ENCODE results near the gene RFX3.
A peak's percentile ranks its signal among the peaks of the same experiment; 100 is the strongest.

RFX3 gene

GRCh38 chr9:3186751-3187150, 339.1 kb downstream of the RFX3 start:
- H3K4me3 ChIP-seq (ENCODE audit: low read length) = no peak overlapping the region
- DNase-seq (ENCODE audit: low read depth) = no peak
- TF ChIP-seq CTCF (conservative IDR thresholded peaks at IDR 0.05; ENCODE audit: low read length) = no peak

- H3K4me3 ChIP-seq (ENCODE audit: low read length) = peak overlapping the region; percentile 52
- no peak for TF ChIP-seq CTCF (conservative IDR thresholded peaks at IDR 0.05; ENCODE audit: low read length)
- no peak for DNase-seq (ENCODE audit: low read depth)
Measured at GRCh38 chr9:3181049-3181953, 344.5 kb downstream of the RFX3 start.

- H3K4me3 ChIP-seq (ENCODE audit: low read length) = peak overlapping the region; percentile 52
- no peak for DNase-seq (ENCODE audit: low read depth)
- TF ChIP-seq CTCF (conservative IDR thresholded peaks at IDR 0.05; ENCODE audit: low read length) = no peak
Measured at GRCh38 chr9:3180696-3181048, 345.1 kb downstream of the RFX3 start.

GRCh38 chr9:3179711-3180110, 346.1 kb downstream of the RFX3 start:
- H3K4me3 ChIP-seq (ENCODE audit: low read length) = no peak overlapping the region
- no peak for TF ChIP-seq CTCF (conservative IDR thresholded peaks at IDR 0.05; ENCODE audit: low read length)
- peak; percentile 52 for DNase-seq (ENCODE audit: low read depth)

- no peak overlapping the region for H3K4me3 ChIP-seq (ENCODE audit: low read length)
- DNase-seq (ENCODE audit: low read depth) = peak; percentile 70
- no peak for TF ChIP-seq CTCF (conservative IDR thresholded peaks at IDR 0.05; ENCODE audit: low read length)
Measured at GRCh38 chr9:3177936-3178335, 347.9 kb downstream of the RFX3 start.

GRCh38 chr9:3177146-3177761, 348.5 kb downstream of the RFX3 start:
- DNase-seq (ENCODE audit: low read depth) = peak; percentile 20
- no peak overlapping the region for H3K4me3 ChIP-seq (ENCODE audit: low read length)
- no peak for TF ChIP-seq CTCF (conservative IDR thresholded peaks at IDR 0.05; ENCODE audit: low read length)

- H3K4me3 ChIP-seq (ENCODE audit: low read length) = no peak overlapping the region
- DNase-seq (ENCODE audit: low read depth) = no peak
- TF ChIP-seq CTCF (conservative IDR thresholded peaks at IDR 0.05; ENCODE audit: low read length) = no peak
Measured at GRCh38 chr9:3173374-3173773, 352.4 kb downstream of the RFX3 start.
